ENCODE results near the gene METTL8.

DNA sequence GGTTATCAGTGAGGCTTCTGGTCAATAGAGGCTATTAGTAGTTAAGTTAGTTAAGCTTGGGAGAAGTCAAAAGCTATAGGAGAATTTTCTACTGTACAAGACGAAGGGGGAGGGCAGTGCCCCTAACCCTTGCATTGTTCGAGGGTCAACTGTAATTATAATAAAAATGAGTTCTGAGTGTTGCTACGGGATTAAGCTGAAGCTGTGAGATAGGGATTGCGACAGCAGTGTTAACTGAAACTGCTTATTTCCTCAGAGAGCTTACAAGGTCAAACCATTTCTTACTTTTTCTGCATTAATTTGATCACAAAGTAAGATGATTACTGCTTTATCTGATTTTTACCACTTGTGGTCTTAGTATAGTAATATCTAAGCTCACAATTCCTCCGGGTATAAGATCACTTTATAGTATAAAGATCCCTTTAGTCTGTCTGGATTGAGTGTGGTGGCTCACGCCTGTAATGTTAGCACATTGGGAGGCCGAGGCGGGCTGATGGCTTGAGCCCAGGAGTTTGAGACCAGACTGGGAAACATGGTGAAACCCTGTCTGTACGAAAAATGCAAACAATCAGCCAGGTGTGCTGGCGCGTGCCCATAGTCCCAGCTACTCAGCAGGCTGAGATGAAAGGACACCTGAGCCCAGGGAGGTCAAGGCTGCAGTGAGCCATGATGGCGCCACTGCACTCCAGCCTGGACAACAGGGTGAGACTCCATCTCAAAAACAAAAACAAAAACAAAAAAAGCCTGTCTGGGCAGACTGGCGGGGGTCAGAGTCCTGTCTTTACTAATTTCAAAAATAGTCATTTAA lies 153.6 kb downstream of the METTL8 start:
- TF ChIP-seq POLR2AphosphoS5 (IDR thresholded peaks at IDR 0.05; ENCODE audit: low read depth, low read length) (no peak), SPI1 (IDR thresholded peaks at IDR 0.05; ENCODE audit: low read depth, low read length) (no peak), POLR2A (IDR thresholded peaks at IDR 0.05; ENCODE audit: low read depth, low read length) (no peak), TAF1 (IDR thresholded peaks at IDR 0.05; ENCODE audit: low read depth, low read length) (no peak), PAX5 (IDR thresholded peaks at IDR 0.05; ENCODE audit: insufficient read depth, low read length, severe bottlenecking) (no peak)

Measured in GM12891 (cell line).